Parathyroid adenoma (tissue), 2 donors: ENCODE data around the gene LMX1A.

Experiments
- H2AFZ ChIP-seq: fragments of 300-600 bp; sonication (generic); one replicate; pipeline ENCODE4 v1.7.0; 2017; ENCODE audit warnings: antibody characterized with exemption, mild to moderate bottlenecking
- H3K27ac ChIP-seq: fragments of 300-600 bp; sonication (generic); one replicate; pipeline ENCODE4 v1.7.0; 2017
- H3K27me3 ChIP-seq: fragments of 300-600 bp; sonication (generic); one replicate; pipeline ENCODE4 v1.7.0; 2017; ENCODE audit warnings: low read length; ENCODE audit not compliant: control insufficient read depth, insufficient read depth
- H3K36me3 ChIP-seq: fragments of 300-600 bp; sonication (generic); one replicate; pipeline ENCODE4 v1.7.0; 2017; ENCODE audit warnings: low read length; ENCODE audit not compliant: control insufficient read depth, insufficient read depth
- H3K4me1 ChIP-seq: fragments of 300-600 bp; sonication (generic); one replicate; pipeline ENCODE4 v1.7.0; 2017; ENCODE audit warnings: control low read depth
- H3K4me2 ChIP-seq: fragments of 300-600 bp; sonication (generic); one replicate; pipeline ENCODE4 v1.7.0; 2017; ENCODE audit warnings: low read length
- H3K4me3 ChIP-seq: fragments of 300-600 bp; sonication (generic); one replicate; pipeline ENCODE4 v1.7.0; 2017; ENCODE audit warnings: low read depth, low read length
- H3K79me2 ChIP-seq: fragments of 300-600 bp; sonication (generic); one replicate; pipeline ENCODE4 v1.7.0; 2017; ENCODE audit warnings: control low read depth
- H3K9ac ChIP-seq: fragments of 300-600 bp; sonication (generic); one replicate; pipeline ENCODE4 v1.7.0; 2017; ENCODE audit warnings: mild to moderate bottlenecking
- H3K9me3 ChIP-seq: fragments of 300-600 bp; sonication (generic); one replicate; pipeline ENCODE4 v1.7.0; 2017; ENCODE audit warnings: low read length; ENCODE audit not compliant: control insufficient read depth
- CTCF ChIP-seq: fragments of 300-600 bp; sonication (generic); IDR thresholded peaks from one replicate; pipeline ENCODE4 v1.7.0; 2017; ENCODE audit warnings: antibody characterized with exemption, mild to moderate bottlenecking
- donor health status: primary hyperparathyroidism.

The LMX1A gene

DNA sequence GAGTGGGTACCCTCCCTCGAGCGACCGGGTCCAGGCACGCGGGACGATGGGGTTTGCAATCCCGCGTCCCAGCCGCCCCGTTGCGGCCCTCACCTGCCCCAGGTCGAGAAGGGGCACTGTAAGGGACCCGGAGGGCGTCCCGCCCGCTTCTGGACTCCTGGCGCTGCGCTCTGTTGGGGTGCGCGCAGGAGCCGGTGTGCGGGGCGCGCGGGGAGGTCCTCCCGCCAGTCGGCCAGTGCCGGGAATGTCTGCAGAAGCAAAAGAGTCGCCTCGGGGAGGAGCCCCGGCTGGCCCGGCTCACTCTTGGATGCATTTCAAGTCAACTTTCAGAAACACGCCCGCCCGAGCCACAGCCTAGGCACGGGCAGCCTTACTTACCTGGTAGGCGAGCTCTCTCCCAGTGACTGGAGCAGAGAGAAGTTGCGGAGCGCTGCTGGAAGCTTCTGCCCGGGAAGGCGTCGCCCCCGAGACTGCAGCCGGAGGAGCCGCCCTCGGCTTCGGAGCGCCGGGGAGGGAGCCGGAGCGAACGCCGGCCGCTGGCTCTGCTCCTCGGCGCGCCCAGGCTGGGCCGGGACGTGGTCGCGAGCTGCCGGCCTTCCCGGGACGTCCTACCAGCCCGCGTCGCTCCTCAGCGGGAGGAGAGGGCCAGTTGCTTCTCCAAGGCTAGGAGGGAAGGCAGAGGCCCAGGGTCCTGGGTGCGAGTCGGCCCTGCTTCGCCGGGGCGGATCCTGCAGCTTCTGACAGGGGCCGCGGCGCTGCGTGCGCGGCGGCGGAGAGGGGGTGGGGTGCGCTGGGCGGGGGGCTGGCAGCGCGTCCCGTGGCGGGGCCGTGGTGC is at the start of gene LMX1A:
LMX1A (minus strand) TSS at position 739 of the 835 bp plus-strand sequence. CDS start 1,156 bp downstream, outside the sequence.
- Histone ChIP-seq H3K9ac (no peak within 1 kb of the TSS), H2AFZ (peak within 1 kb of the TSS; percentile 69), H3K4me3 (peak within 1 kb of the TSS; percentile 12), H3K4me2 (peak within 1 kb of the TSS; percentile 60), H3K79me2 (no peaks in the 10 kb centered on the region), H3K4me1 (no peaks in the 10 kb centered on the region), H3K36me3 (no peaks in the 10 kb centered on the region), H3K27ac (no peak within 1 kb of the TSS), H3K9me3 (no peaks in the 10 kb centered on the region), H3K27me3 (peaks cover 25% of the 10 kb centered on the region)
- TF ChIP-seq CTCF = no peak

GRCh38 chr1:165403835-165404482 is 47.4 kb upstream of the LMX1A start:
- H3K27ac ChIP-seq = no peak overlapping the region
- no peaks in the 10 kb centered on the region for H3K27me3 ChIP-seq
- no peak overlapping the region for H3K4me3 ChIP-seq
- no peak overlapping the region for H3K4me2 ChIP-seq
- no peaks in the 10 kb centered on the region for H3K79me2 ChIP-seq
- no peak overlapping the region for H3K9ac ChIP-seq
- H3K36me3 ChIP-seq = no peaks in the 10 kb centered on the region
- H3K9me3 ChIP-seq = no peaks in the 10 kb centered on the region
- peak; percentile 40 for TF ChIP-seq CTCF
- no peaks in the 10 kb centered on the region for H3K4me1 ChIP-seq
- H2AFZ ChIP-seq = no peak overlapping the region

GRCh38 chr1:165402517-165403111 is 46.1 kb upstream of the LMX1A start:
- no peak overlapping the region for H3K4me3 ChIP-seq
- no peak overlapping the region for H2AFZ ChIP-seq
- TF ChIP-seq CTCF = no peak
- H3K4me2 ChIP-seq = no peak overlapping the region
- no peaks in the 10 kb centered on the region for H3K4me1 ChIP-seq
- no peaks in the 10 kb centered on the region for H3K9me3 ChIP-seq
- H3K79me2 ChIP-seq = no peaks in the 10 kb centered on the region
- no peak overlapping the region for H3K27ac ChIP-seq
- H3K36me3 ChIP-seq = no peaks in the 10 kb centered on the region
- no peaks in the 10 kb centered on the region for H3K27me3 ChIP-seq
- H3K9ac ChIP-seq = no peak overlapping the region

- no peaks in the 10 kb centered on the region for H3K79me2 ChIP-seq
- H3K4me2 ChIP-seq = no peak overlapping the region
- TF ChIP-seq CTCF = no peak
- no peak overlapping the region for H2AFZ ChIP-seq
- no peaks in the 10 kb centered on the region for H3K9me3 ChIP-seq
- H3K9ac ChIP-seq = no peak overlapping the region
- no peaks in the 10 kb centered on the region for H3K36me3 ChIP-seq
- no peaks in the 10 kb centered on the region for H3K27me3 ChIP-seq
- H3K4me3 ChIP-seq = no peak overlapping the region
- no peaks in the 10 kb centered on the region for H3K4me1 ChIP-seq
- no peak overlapping the region for H3K27ac ChIP-seq
These were observed 41.4 kb upstream of the LMX1A start for GRCh38 chr1:165397944-165398343.
